ENCODE data around the gene PPP1R26. TPM values are rescaled to one million over a fixed set of nuclear protein-coding genes. Genes with fewer than 3 reads are reported as not detected.

The PPP1R26 gene
- total and polyA plus RNA-seq, 9 of the 15 experiments (the other 6 are each of a cell fraction or from before 2014, with no cell fraction given), result 0.77 to 26.8 (median 9.3) TPM

GRCh38 chr9:135480071-135480939 lies 723 bp downstream of the PPP1R26 start (continued):
- no peak for TF ChIP-seq ZFP91 (CRISPR knock-in tag; IDR thresholded peaks at IDR 0.05)
- no peak for TF ChIP-seq HMG20B (CRISPR knock-in tag; IDR thresholded peaks at IDR 0.05)
- no peak for TF ChIP-seq MLX (CRISPR knock-in tag; conservative IDR thresholded peaks at IDR 0.05)
- TF ChIP-seq SIRT6 (IDR thresholded peaks at IDR 0.05; ENCODE audit: low read depth, low read length), result no peak
- no peak for TF ChIP-seq FOXK1 (CRISPR knock-in tag; IDR thresholded peaks at IDR 0.05; ENCODE audit: borderline replicate concordance)
- no peak for TF ChIP-seq GABPB2 (CRISPR knock-in tag; conservative IDR thresholded peaks at IDR 0.05)
- TF ChIP-seq TEAD4 (IDR thresholded peaks at IDR 0.05; ENCODE audit: low read length), result no peak
- TF ChIP-seq TEAD4 (CRISPR knock-in tag; IDR thresholded peaks at IDR 0.05; ENCODE audit: borderline replicate concordance), result no peak
- no peak for TF ChIP-seq ZBTB17 (CRISPR knock-in tag; IDR thresholded peaks at IDR 0.05)
- TF ChIP-seq ZBTB40 (IDR thresholded peaks at IDR 0.05), result peak; percentile 49; the same call in 1 of the 2 replicates
- no peak for TF ChIP-seq ZBTB40 (CRISPR knock-in tag; IDR thresholded peaks at IDR 0.05)
- no peak for TF ChIP-seq NFE2 (IDR thresholded peaks at IDR 0.05; ENCODE audit: low read depth)
- TF ChIP-seq CBFA2T3 (IDR thresholded peaks at IDR 0.05), result no peak
- TF ChIP-seq XRCC5 (IDR thresholded peaks at IDR 0.05; ENCODE audit: low read depth, low read length), result no peak
- TF ChIP-seq ZBTB7A (IDR thresholded peaks at IDR 0.05; ENCODE audit: borderline replicate concordance, control insufficient read depth, low read depth, low read length), result peak; percentile 40; the same call in 1 of the 2 replicates
- TF ChIP-seq CHD1 (IDR thresholded peaks at IDR 0.05; ENCODE audit: low read length), result peak; percentile 52

Data from K562 (cell line).